Measurements from ENCODE around the gene UBE2I. TPM values are rescaled to one million over a fixed set of nuclear protein-coding genes. Genes with fewer than 3 reads are reported as not detected.

Gene UBE2I
- total RNA-seq, 1 experiment from 2014 or later: 290 TPM

DNA sequence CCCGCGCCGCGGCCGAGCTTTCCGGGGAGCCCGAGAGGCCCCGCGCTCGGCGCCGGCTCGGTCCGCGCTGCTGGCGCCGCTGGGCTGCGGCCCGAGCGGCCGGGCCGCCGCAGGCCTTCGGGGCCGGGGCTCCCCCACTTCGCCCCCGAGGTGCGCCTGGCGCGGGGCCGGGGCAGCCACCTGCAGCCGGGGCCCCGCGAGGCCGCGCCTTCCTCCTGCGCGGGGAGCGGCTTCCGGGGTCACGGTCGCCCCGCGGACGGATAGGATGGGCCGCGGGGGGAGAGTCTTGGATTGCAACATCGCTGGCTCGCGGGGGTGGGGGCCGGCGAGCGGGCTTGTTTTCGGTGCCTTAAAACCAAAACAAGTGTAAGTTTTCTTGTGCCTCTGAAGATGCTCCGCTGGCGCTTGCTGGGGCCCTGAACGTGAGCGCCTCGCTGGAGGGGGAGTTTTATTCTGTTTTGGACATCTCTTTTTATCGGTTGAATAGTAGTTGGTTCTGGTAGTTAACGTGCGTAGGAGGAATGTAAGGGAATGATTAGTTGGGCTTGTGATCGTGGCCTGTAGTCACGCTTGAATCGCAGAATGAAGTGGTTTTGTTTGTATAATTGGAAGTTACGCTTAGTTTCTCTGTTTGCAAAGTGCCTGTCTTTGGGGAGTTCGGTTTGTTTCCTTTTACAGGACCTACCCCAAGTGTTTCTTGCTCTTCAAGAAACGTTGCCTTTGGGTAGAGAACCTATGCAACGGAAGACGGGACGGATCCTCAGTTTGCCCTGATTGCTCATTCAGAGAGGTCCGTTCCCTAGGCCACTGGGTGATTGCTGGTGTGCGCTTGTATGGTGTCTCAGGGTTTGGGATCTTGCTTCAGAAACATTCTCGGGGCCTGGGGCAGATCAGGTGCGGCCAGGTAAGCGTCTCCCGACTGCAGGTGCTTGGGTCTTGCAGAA is 724 bp downstream of the UBE2I start:
- no peak overlapping the region for H2BK15ac ChIP-seq (ENCODE audit: low read depth, low read length)
- no peak overlapping the region for H3K18ac ChIP-seq (ENCODE audit: insufficient read length, low read depth, low read length)
- H3K23me2 ChIP-seq (ENCODE audit: insufficient read length, low read depth, low read length, poor library complexity, severe bottlenecking): peaks cover 13% of the 10 kb centered on the region
- H3K4me3 Mint-ChIP-seq: peak overlapping the region; percentile 95 to 99
- WGBS (ENCODE audit: extremely low coverage, insufficient read length, low lambda C conversion rate): no CpG with 5 or more reads among the region's 77 CpGs
- TF ChIP-seq, protein P1, sequence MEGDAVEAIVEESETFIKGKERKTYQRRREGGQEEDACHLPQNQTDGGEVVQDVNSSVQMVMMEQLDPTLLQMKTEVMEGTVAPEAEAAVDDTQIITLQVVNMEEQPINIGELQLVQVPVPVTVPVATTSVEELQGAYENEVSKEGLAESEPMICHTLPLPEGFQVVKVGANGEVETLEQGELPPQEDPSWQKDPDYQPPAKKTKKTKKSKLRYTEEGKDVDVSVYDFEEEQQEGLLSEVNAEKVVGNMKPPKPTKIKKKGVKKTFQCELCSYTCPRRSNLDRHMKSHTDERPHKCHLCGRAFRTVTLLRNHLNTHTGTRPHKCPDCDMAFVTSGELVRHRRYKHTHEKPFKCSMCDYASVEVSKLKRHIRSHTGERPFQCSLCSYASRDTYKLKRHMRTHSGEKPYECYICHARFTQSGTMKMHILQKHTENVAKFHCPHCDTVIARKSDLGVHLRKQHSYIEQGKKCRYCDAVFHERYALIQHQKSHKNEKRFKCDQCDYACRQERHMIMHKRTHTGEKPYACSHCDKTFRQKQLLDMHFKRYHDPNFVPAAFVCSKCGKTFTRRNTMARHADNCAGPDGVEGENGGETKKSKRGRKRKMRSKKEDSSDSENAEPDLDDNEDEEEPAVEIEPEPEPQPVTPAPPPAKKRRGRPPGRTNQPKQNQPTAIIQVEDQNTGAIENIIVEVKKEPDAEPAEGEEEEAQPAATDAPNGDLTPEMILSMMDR (conservative IDR thresholded peaks at IDR 0.05): no peak
- H2BK120ac ChIP-seq (ENCODE audit: low read depth, low read length, poor library complexity, severe bottlenecking): no peak overlapping the region
- peaks cover 13 to 25% of the 10 kb centered on the region in 2 experiments for H3K4me1 Mint-ChIP-seq
- no peak overlapping the region for H3K27ac ChIP-seq (ENCODE audit: insufficient read length, low read depth, low read length)
- no peak overlapping the region for H4K91ac ChIP-seq (ENCODE audit: insufficient read length, low read depth, low read length)
- peak overlapping the region; percentile 71 for H3K9ac ChIP-seq (ENCODE audit: extremely low read depth, insufficient read length, low read length)
- H4K5ac ChIP-seq (ENCODE audit: insufficient read length, low read depth, low read length): no peak overlapping the region
- H3K4ac ChIP-seq (ENCODE audit: low read depth, low read length): no peak overlapping the region
- no peak overlapping the region for H4K8ac ChIP-seq (replicated peaks; ENCODE audit: insufficient read length, low read depth, low read length)
- H4K20me1 ChIP-seq (ENCODE audit: control insufficient read depth, insufficient read depth, insufficient read length): peaks cover 5% of the 10 kb centered on the region
- H3K9me3 Mint-ChIP-seq: peaks cover 4 to 6% of the 10 kb centered on the region in 2 experiments
- no peak for DNase-seq
- no peak overlapping the region for H2AFZ ChIP-seq (ENCODE audit: low read length)
- peaks cover 9% of the 10 kb centered on the region for H3K79me1 ChIP-seq (ENCODE audit: insufficient read depth, low read depth, low read length, poor library complexity, severe bottlenecking)
- H3T11ph ChIP-seq (ENCODE audit: low read length): no peak overlapping the region
- H3K4me2 ChIP-seq (ENCODE audit: insufficient read depth, insufficient read length, low read length): peak overlapping the region; percentile 98
- peaks cover 19 to 34% (median 28%) of the 10 kb centered on the region in 3 experiments for H3K36me3 Mint-ChIP-seq (ENCODE audit: insufficient read depth in 1 of 3, low read depth in 3 of 3)
- no peak overlapping the region for H2BK12ac ChIP-seq (ENCODE audit: insufficient read length, low read depth, low read length)
- peak overlapping the region; percentile 57; the same call in 1 of the 2 replicates for H3K14ac ChIP-seq (ENCODE audit: insufficient read depth, low read length)
- no peaks in the 10 kb centered on the region for H3K27me3 ChIP-seq (ENCODE audit: insufficient read depth, low read length)
- H3K4me1 ChIP-seq (ENCODE audit: insufficient read depth, low read length): no peaks in the 10 kb centered on the region; the same call in 1 of the 2 replicates
- no peak overlapping the region for H3K23ac ChIP-seq (ENCODE audit: insufficient read length, low read depth, low read length)
- peak overlapping the region; percentile 90 to 97 (median 97) for H3K27ac Mint-ChIP-seq
- peaks cover 47% of the 10 kb centered on the region for H3K79me2 ChIP-seq (ENCODE audit: insufficient read depth, low read length)
- no peak overlapping the region for H2BK20ac ChIP-seq (ENCODE audit: low read depth, low read length, poor library complexity, severe bottlenecking)
- no peak overlapping the region for H3K56ac ChIP-seq (ENCODE audit: insufficient read length, low read depth, low read length)
- H3K27me3 Mint-ChIP-seq (ENCODE audit: low read depth): no peaks in the 10 kb centered on the region
- H2AK5ac ChIP-seq (ENCODE audit: insufficient read length, low read length): no peak overlapping the region
- H3K9me3 ChIP-seq (ENCODE audit: control insufficient read depth, low read depth, low read length): no peaks in the 10 kb centered on the region
- no peak overlapping the region for H2BK5ac ChIP-seq (ENCODE audit: insufficient read length, low read length)

Measured in H9 (cell line).